Measurements from ENCODE around the gene TMEM272. TPM values are rescaled to one million over a fixed set of nuclear protein-coding genes. Genes with fewer than 3 reads are reported as not detected.

The TMEM272 gene
- total RNA-seq, 2 experiments from 2014 or later, result 1.00 to 1.9 TPM

- no peaks in the 10 kb centered on the region for H3K9me3 Mint-ChIP-seq
- POLR2A ChIA-PET, result no interaction called here
- DNase-seq, result no peak
- ATAC-seq (ENCODE audit: low read depth), result no peak
- H3K4me1 Mint-ChIP-seq, result peaks cover 64% of the 10 kb centered on the region
- no peaks in the 10 kb centered on the region for H3K27me3 Mint-ChIP-seq
- no peaks in the 10 kb centered on the region for H3K36me3 Mint-ChIP-seq
- no peak overlapping the region for H3K4me3 Mint-ChIP-seq
- peak overlapping the region; percentile 88 for H3K27ac Mint-ChIP-seq
Observed at GRCh38 chr13:51818276-51818675, 26.7 kb downstream of the TMEM272 start.

DNA sequence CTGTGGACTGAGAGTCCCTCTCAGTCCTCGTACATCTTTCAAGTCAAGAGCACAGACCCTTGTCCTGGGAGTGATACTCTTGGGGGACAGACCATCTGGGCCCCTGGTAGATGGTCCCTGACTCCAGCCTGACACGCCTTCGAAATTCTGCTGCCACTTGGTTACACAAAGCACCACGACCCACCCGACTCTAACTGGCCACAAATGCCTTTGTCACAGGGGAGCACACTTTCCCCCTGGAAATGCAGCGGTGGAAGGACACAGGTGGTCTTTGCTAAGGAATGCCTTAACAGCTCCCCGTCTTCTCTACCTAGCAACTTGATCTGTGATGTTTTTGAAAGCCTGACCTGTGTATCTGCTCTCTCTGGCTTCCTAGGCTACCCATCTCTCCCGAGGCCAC is 27.3 kb downstream of the TMEM272 start:
- Mint-ChIP-seq H3K27me3 (no peaks in the 10 kb centered on the region), H3K4me3 (no peak overlapping the region), H3K36me3 (no peaks in the 10 kb centered on the region), H3K9me3 (no peaks in the 10 kb centered on the region), H3K27ac (peak overlapping the region; percentile 26), H3K4me1 (peaks cover 58% of the 10 kb centered on the region)
- no peak for DNase-seq
- POLR2A ChIA-PET, result no interaction called here
- no peak for ATAC-seq (ENCODE audit: low read depth)

DNA sequence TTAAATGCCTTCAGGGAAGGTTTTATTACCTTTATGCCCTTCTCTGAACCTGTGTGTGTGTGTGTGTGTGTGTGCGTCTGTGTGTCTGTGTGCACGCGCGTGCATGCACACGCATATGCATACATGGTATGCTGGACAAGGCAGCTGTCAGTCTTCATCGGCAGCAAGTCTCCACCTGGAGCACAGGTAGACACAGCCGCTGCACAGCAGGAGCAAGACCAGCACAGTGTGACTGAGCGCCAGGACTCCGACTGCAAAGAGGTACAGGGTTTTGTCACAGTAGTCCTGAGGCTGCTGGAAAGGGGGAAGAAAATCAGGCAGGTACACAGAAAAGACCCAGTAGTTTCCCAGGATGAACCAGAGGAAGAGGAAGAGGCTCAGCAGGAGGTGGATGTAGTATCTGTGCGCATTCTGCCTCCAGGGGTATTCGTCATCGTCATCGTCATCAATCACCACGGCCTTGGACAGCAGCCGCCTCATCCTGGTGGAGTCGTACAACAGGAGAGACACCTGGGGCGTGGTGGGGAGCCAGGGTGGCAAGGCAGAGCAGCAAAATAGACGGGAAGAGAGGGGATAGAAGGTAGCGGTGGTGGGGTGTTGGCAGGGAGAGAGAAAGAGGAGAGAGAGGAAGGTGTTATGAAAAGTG is 28.2 kb downstream of the TMEM272 start:
- DNase-seq (no peak), ATAC-seq (ENCODE audit: low read depth) (no peak)
- H3K9me3 Mint-ChIP-seq, result no peaks in the 10 kb centered on the region
- H3K36me3 Mint-ChIP-seq, result no peaks in the 10 kb centered on the region
- POLR2A ChIA-PET, result interaction anchor here (1.2 to 1.5 kb wide), 3 partner anchors 8 to 364 kb away, joined by 4 to 8 read pairs (median 5); partner anchors contain the start of gene INTS6
- H3K4me1 Mint-ChIP-seq, result peaks cover 50% of the 10 kb centered on the region
- no peaks in the 10 kb centered on the region for H3K27me3 Mint-ChIP-seq
- H3K4me3 Mint-ChIP-seq, result no peak overlapping the region
- H3K27ac Mint-ChIP-seq, result peak overlapping the region; percentile 32

GRCh38 chr13:51815848-51816247 is 29.1 kb downstream of the TMEM272 start:
- Mint-ChIP-seq H3K4me3 (no peak overlapping the region), H3K27me3 (no peaks in the 10 kb centered on the region), H3K4me1 (peaks cover 44% of the 10 kb centered on the region), H3K9me3 (no peaks in the 10 kb centered on the region), H3K36me3 (no peaks in the 10 kb centered on the region), H3K27ac (peak overlapping the region; percentile 86)
- ATAC-seq (ENCODE audit: low read depth), result no peak
- no peak for DNase-seq
- POLR2A ChIA-PET, result interaction anchor here (1.1 to 1.5 kb wide), 6 partner anchors 9 to 363 kb away, joined by 3 to 11 read pairs (median 4); partner anchors contain the start of gene INTS6

- Mint-ChIP-seq H3K27me3 (no peaks in the 10 kb centered on the region), H3K9me3 (no peaks in the 10 kb centered on the region), H3K4me1 (peaks cover 37% of the 10 kb centered on the region), H3K27ac (peak overlapping the region; percentile 86), H3K4me3 (peak overlapping the region; percentile 57), H3K36me3 (no peaks in the 10 kb centered on the region)
- DNase-seq (peak; percentile 70), ATAC-seq (ENCODE audit: low read depth) (peak; percentile 87)
- POLR2A ChIA-PET, result interaction anchor here (0.6 to 1.5 kb wide), 9 partner anchors 10 to 362 kb away, joined by 3 to 11 read pairs (median 4); partner anchors contain the start of gene INTS6
Observed at GRCh38 chr13:51814825-51815650, 29.9 kb downstream of the TMEM272 start.

DNA sequence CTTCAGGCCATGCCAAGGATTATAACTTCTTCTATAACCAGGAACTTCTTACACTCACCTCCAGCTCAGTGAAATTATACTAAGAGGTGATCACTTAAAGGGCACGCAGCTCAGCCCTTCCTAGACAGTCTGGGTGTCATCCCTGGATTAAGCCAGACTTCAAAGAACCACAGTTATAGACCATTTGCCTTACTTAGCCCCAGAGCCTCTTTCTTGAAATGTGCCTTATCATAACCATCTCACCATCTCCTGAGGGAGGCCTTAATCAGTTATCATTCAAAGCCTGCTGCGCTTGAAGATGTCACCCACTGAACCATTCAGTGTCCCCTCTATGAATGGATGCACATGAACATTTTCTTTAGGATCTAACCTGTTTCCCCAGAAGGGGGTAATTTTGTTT is 30.9 kb downstream of the TMEM272 start:
- Mint-ChIP-seq H3K4me3 (no peak overlapping the region), H3K9me3 (no peaks in the 10 kb centered on the region), H3K27me3 (no peaks in the 10 kb centered on the region), H3K4me1 (peaks cover 28% of the 10 kb centered on the region), H3K27ac (peak overlapping the region; percentile 13), H3K36me3 (no peaks in the 10 kb centered on the region)
- ATAC-seq (ENCODE audit: low read depth) (no peak), DNase-seq (no peak)
- POLR2A ChIA-PET, result interaction anchor here (0.6 to 1.4 kb wide), 5 partner anchors 8 to 361 kb away, joined by 3 to 4 read pairs (median 3); no protein-coding TSS in a partner anchor

- Mint-ChIP-seq H3K27me3 (no peaks in the 10 kb centered on the region), H3K4me1 (peaks cover 19% of the 10 kb centered on the region), H3K4me3 (no peak overlapping the region), H3K9me3 (no peaks in the 10 kb centered on the region), H3K27ac (no peak overlapping the region), H3K36me3 (no peaks in the 10 kb centered on the region)
- DNase-seq (no peak), ATAC-seq (ENCODE audit: low read depth) (no peak)
- POLR2A ChIA-PET, result no interaction called here
Observed at GRCh38 chr13:51811920-51812451, 33.0 kb downstream of the TMEM272 start.

DNA sequence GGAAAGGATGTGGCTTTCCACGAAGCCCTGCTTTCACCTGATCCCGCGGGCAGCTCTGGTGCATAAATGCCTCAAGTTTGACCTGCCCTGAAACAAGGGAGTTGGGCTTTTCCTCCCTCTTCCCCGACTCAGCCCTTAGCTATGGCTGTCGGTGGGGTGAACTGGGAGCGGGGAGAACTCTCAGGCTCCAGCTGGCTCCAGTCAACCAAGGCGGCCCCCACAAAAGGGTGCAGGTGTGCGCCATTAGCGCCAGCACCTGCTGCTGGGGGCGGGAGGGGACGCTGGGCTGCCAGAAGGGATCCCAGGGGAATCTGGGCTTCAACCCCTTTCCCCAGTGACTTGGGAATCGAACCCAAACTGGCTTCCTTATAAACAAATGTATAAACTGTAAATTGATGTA is 33.9 kb downstream of the TMEM272 start:
- Mint-ChIP-seq H3K27ac (no peak overlapping the region), H3K27me3 (no peaks in the 10 kb centered on the region), H3K4me1 (peaks cover 17% of the 10 kb centered on the region), H3K36me3 (no peaks in the 10 kb centered on the region), H3K4me3 (no peak overlapping the region), H3K9me3 (no peaks in the 10 kb centered on the region)
- ATAC-seq (ENCODE audit: low read depth) (no peak), DNase-seq (no peak)
- POLR2A ChIA-PET, result interaction anchor here (1.4 kb wide), 1 partner anchor 14 kb away, joined by 4 read pairs; no protein-coding TSS in a partner anchor

- Mint-ChIP-seq H3K27ac (no peak overlapping the region), H3K36me3 (no peaks in the 10 kb centered on the region), H3K27me3 (no peaks in the 10 kb centered on the region), H3K9me3 (no peaks in the 10 kb centered on the region), H3K4me3 (no peak overlapping the region), H3K4me1 (peaks cover 18% of the 10 kb centered on the region)
- ATAC-seq (ENCODE audit: low read depth), result no peak
- POLR2A ChIA-PET, result no interaction called here
- DNase-seq, result no peak
Observed at GRCh38 chr13:51808811-51809210, 36.2 kb downstream of the TMEM272 start.

DNA sequence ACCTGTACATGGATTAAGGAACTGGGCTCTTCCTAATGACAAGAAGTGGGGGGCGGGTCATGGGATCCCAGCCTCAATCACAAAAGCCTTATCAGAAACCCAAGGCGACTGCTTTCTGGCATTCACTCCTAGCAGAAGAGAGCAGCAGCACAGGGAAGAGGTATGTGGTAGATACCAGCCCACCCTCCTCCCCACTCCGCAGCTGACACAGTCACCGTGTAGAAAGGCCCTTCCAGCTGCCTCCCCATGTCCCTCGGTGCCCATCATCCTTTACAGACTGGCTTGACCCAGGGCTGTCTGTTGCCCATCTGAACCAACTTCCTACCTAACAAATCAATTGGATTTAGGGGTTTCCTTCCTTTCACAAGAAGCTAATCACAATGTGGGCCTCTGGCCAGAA is 37.9 kb downstream of the TMEM272 start:
- peaks cover 33% of the 10 kb centered on the region for H3K4me1 Mint-ChIP-seq
- no peak for ATAC-seq (ENCODE audit: low read depth)
- no peaks in the 10 kb centered on the region for H3K27me3 Mint-ChIP-seq
- DNase-seq, result no peak
- H3K36me3 Mint-ChIP-seq, result no peaks in the 10 kb centered on the region
- no peaks in the 10 kb centered on the region for H3K9me3 Mint-ChIP-seq
- no peak overlapping the region for H3K4me3 Mint-ChIP-seq
- POLR2A ChIA-PET, result no interaction called here
- H3K27ac Mint-ChIP-seq, result no peak overlapping the region

DNA sequence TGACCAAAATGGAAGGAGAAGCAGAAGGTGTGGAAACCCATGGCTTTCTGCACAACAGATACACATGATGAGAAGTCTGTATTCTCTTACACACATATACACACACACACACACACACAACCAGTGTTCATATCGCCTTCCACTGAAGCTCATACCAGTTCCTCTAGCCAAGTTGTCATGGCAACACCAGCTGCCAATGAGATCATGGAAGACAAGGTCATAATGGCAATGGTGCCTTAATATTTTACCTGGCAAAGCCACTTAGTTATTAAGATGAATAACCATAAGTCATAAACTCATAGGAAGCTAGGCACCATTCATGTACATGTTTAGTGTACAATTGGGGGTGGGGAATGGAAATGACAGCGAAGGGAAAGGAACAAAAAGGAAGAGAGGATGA is 38.4 kb downstream of the TMEM272 start:
- ATAC-seq (ENCODE audit: low read depth) (no peak), DNase-seq (no peak)
- H3K9me3 Mint-ChIP-seq, result no peaks in the 10 kb centered on the region
- no peak overlapping the region for H3K27ac Mint-ChIP-seq
- H3K4me1 Mint-ChIP-seq, result peaks cover 35% of the 10 kb centered on the region
- H3K36me3 Mint-ChIP-seq, result no peaks in the 10 kb centered on the region
- POLR2A ChIA-PET, result interaction anchor here (1.3 kb wide), 1 partner anchor 49 kb away, joined by 3 read pairs; no protein-coding TSS in a partner anchor
- H3K27me3 Mint-ChIP-seq, result no peaks in the 10 kb centered on the region
- no peak overlapping the region for H3K4me3 Mint-ChIP-seq

- Mint-ChIP-seq H3K9me3 (no peaks in the 10 kb centered on the region), H3K27ac (no peak overlapping the region), H3K4me3 (no peak overlapping the region), H3K27me3 (no peaks in the 10 kb centered on the region), H3K4me1 (peaks cover 36% of the 10 kb centered on the region), H3K36me3 (no peaks in the 10 kb centered on the region)
- no peak for DNase-seq
- no peak for ATAC-seq (ENCODE audit: low read depth)
- POLR2A ChIA-PET, result interaction anchor here (0.9 to 1.6 kb wide), 4 partner anchors 8 to 353 kb away, joined by 3 to 8 read pairs (median 4); partner anchors contain the start of gene INTS6
Observed at GRCh38 chr13:51805925-51806324, 39.1 kb downstream of the TMEM272 start.

DNA sequence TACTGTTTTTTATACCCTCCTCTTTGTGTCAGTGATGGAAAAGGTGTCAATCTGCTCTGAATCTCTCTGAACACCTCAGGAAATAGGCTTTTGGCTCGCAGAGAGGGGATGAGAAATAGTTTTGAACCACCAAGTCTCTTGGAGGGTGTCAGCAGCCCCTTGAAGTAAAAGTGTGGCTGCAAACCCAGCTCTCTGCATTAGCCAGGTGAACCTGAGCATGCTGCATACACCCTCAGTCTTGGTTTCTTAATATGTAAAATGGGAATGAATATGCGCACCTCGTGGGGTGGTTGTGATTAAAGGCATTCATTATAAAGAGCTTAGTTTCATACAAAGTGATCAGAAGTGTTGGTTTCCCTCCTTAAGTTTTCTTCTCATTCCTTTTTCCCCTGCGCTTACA is 39.7 kb downstream of the TMEM272 start:
- H3K4me3 Mint-ChIP-seq, result peak overlapping the region; percentile 83
- H3K9me3 Mint-ChIP-seq, result no peaks in the 10 kb centered on the region
- H3K36me3 Mint-ChIP-seq, result no peaks in the 10 kb centered on the region
- H3K27me3 Mint-ChIP-seq, result no peaks in the 10 kb centered on the region
- no peak for ATAC-seq (ENCODE audit: low read depth)
- H3K27ac Mint-ChIP-seq, result peak overlapping the region; percentile 94
- DNase-seq, result no peak
- peaks cover 36% of the 10 kb centered on the region for H3K4me1 Mint-ChIP-seq
- POLR2A ChIA-PET, result interaction anchor here (0.9 to 1.6 kb wide), 4 partner anchors 8 to 352 kb away, joined by 3 to 8 read pairs (median 4); partner anchors contain the start of gene INTS6
